H9 (cell line): Measurements from ENCODE around the gene RBM7. TPM values are rescaled to one million over a fixed set of nuclear protein-coding genes. Genes with fewer than 3 reads are reported as not detected.

Experiments used
- DNase-seq: peaks from one replicate; pipeline ENCODE4 v3.0.0-alpha.2; 2017
- H2AFZ ChIP-seq: one replicate; pipeline ENCODE4 v1.6.1; 2013; ENCODE audit warnings: mild to moderate bottlenecking, low read length, control low read depth, moderate library complexity
- H2AK5ac ChIP-seq: 2 replicates; pipeline ENCODE4 v1.6.1; 2013; ENCODE audit warnings: low read length, control low read depth, mixed read lengths; ENCODE audit not compliant: insufficient read length
- H2BK120ac ChIP-seq: one replicate; pipeline ENCODE4 v1.6.1; 2013; ENCODE audit warnings: low read depth, mild to moderate bottlenecking, low read length, control low read depth, inconsistent platforms; ENCODE audit not compliant: poor library complexity, severe bottlenecking
- H2BK12ac ChIP-seq: 2 replicates; pipeline ENCODE4 v1.6.1; 2013; ENCODE audit warnings: low read length, control low read depth, mixed read lengths, low read depth; ENCODE audit not compliant: insufficient read length
- H2BK15ac ChIP-seq: 2 replicates; pipeline ENCODE4 v1.6.1; 2013; ENCODE audit warnings: low read depth, low read length, control low read depth
- H2BK20ac ChIP-seq: one replicate; pipeline ENCODE4 v1.6.1; 2013; ENCODE audit warnings: low read depth, mild to moderate bottlenecking, low read length, control low read depth, inconsistent platforms; ENCODE audit not compliant: poor library complexity, severe bottlenecking
- H2BK5ac ChIP-seq: 2 replicates; pipeline ENCODE4 v1.6.1; 2013; ENCODE audit warnings: low read length, control low read depth, mixed read lengths; ENCODE audit not compliant: insufficient read length
- H3K14ac ChIP-seq: 2 replicates; pipeline ENCODE4 v1.6.1; 2013; ENCODE audit warnings: low read length, control low read depth; ENCODE audit not compliant: insufficient read depth
- H3K18ac ChIP-seq: 2 replicates; pipeline ENCODE4 v1.6.1; 2013; ENCODE audit warnings: low read depth, mild to moderate bottlenecking, mixed read lengths, low read length, control low read depth; ENCODE audit not compliant: insufficient read length
- H3K23ac ChIP-seq: 2 replicates; pipeline ENCODE4 v1.6.1; 2013; ENCODE audit warnings: low read length, control low read depth, mixed read lengths, low read depth; ENCODE audit not compliant: insufficient read length
- H3K23me2 ChIP-seq: 2 replicates; pipeline ENCODE4 v1.6.1; 2013; ENCODE audit warnings: low read depth, mild to moderate bottlenecking, mixed read lengths, low read length, control low read depth; ENCODE audit not compliant: insufficient read length, poor library complexity, severe bottlenecking
- H3K27ac ChIP-seq: 2 replicates; pipeline ENCODE4 v1.5.1; 2013; ENCODE audit warnings: low read length, control low read depth, mixed read lengths, low read depth; ENCODE audit not compliant: insufficient read length
- H3K27me3 ChIP-seq: 2 replicates; pipeline ENCODE4 v1.6.1; 2013; ENCODE audit warnings: low read length, control low read depth, inconsistent platforms; ENCODE audit not compliant: insufficient read depth
- H3K4ac ChIP-seq: 2 replicates; pipeline ENCODE4 v1.6.1; 2013; ENCODE audit warnings: low read depth, mild to moderate bottlenecking, control low read depth, inconsistent platforms, low read length, moderate library complexity
- H3K4me1 ChIP-seq: 2 replicates; pipeline ENCODE4 v1.6.1; 2013; ENCODE audit warnings: low read length, control low read depth, inconsistent platforms; ENCODE audit not compliant: insufficient read depth
- H3K4me2 ChIP-seq: 2 replicates; pipeline ENCODE4 v1.6.1; 2013; ENCODE audit warnings: low read length, control low read depth, mixed read lengths; ENCODE audit not compliant: insufficient read length, insufficient read depth
- H3K56ac ChIP-seq: 2 replicates; pipeline ENCODE4 v1.6.1; 2013; ENCODE audit warnings: low read depth, mild to moderate bottlenecking, mixed read lengths, low read length, control low read depth; ENCODE audit not compliant: insufficient read length
- H3K79me1 ChIP-seq: 2 replicates; pipeline ENCODE4 v1.6.1; 2013; ENCODE audit warnings: low read depth, mild to moderate bottlenecking, moderate library complexity, low read length, control low read depth, inconsistent platforms; ENCODE audit not compliant: insufficient read depth, poor library complexity, severe bottlenecking
- H3K79me2 ChIP-seq: 2 replicates; pipeline ENCODE4 v1.6.1; 2013; ENCODE audit warnings: low read length, control low read depth, inconsistent platforms; ENCODE audit not compliant: insufficient read depth
- H3K9ac ChIP-seq: 2 replicates; pipeline ENCODE4 v1.6.1; 2013; ENCODE audit warnings: low read length, control low read depth, mixed read lengths; ENCODE audit not compliant: insufficient read length; ENCODE audit errors: extremely low read depth
- H3K9me3 ChIP-seq: one replicate; pipeline ENCODE4 v1.6.1; 2013; ENCODE audit warnings: low read depth, low read length, inconsistent platforms; ENCODE audit not compliant: control insufficient read depth
- H3T11ph ChIP-seq: one replicate; pipeline ENCODE4 v1.6.1; 2013; ENCODE audit warnings: mild to moderate bottlenecking, low read length, control low read depth, inconsistent platforms
- H4K20me1 ChIP-seq: one replicate; pipeline ENCODE4 v1.6.1; 2013; ENCODE audit not compliant: control insufficient read depth, insufficient read length, insufficient read depth
- H4K5ac ChIP-seq: 2 replicates; pipeline ENCODE4 v1.6.1; 2013; ENCODE audit warnings: low read depth, mild to moderate bottlenecking, mixed read lengths, low read length, control low read depth; ENCODE audit not compliant: insufficient read length
- H4K8ac ChIP-seq: replicated peaks from 2 replicates; pipeline ENCODE4 v1.6.1; 2013; ENCODE audit warnings: low read length, control low read depth, mixed read lengths, low read depth; ENCODE audit not compliant: insufficient read length
- H4K91ac ChIP-seq: 2 replicates; pipeline ENCODE4 v1.6.1; 2013; ENCODE audit warnings: low read depth, mild to moderate bottlenecking, moderate library complexity, mixed read lengths, low read length, control low read depth; ENCODE audit not compliant: insufficient read length
- H3K27ac Mint-ChIP-seq, 3 experiments: 2 replicates in 2 of 3; 3 replicates in 1 of 3; pipeline ENCODE4 v1.8.0; 2020 to 2021; ENCODE audit warnings: mixed read lengths in 3 of 3, mild to moderate bottlenecking in 1 of 3, moderate library complexity in 1 of 3
- H3K27me3 Mint-ChIP-seq: 2 replicates; pipeline ENCODE4 v1.8.0; 2021; ENCODE audit warnings: low read depth, mild to moderate bottlenecking, moderate library complexity, mixed read lengths
- H3K36me3 Mint-ChIP-seq, 3 experiments: 2 replicates in 2 of 3; 3 replicates in 1 of 3; pipeline ENCODE4 v1.8.0; 2020 to 2021; ENCODE audit warnings: low read depth in 3 of 3, mixed read lengths in 3 of 3; ENCODE audit not compliant: insufficient read depth in 1 of 3
- H3K4me1 Mint-ChIP-seq, 2 experiments: 2 replicates each; pipeline ENCODE4 v1.8.0; 2020; ENCODE audit warnings: mixed read lengths in 2 of 2
- H3K4me3 Mint-ChIP-seq, 2 experiments: 2 replicates in 1 of 2; 3 replicates in 1 of 2; pipeline ENCODE4 v1.8.0; 2020 to 2021; ENCODE audit warnings: mild to moderate bottlenecking in 2 of 2, mixed read lengths in 2 of 2, moderate library complexity in 1 of 2
- H3K9me3 Mint-ChIP-seq, 2 experiments: 2 replicates in 1 of 2; 3 replicates in 1 of 2; pipeline ENCODE4 v1.8.0; 2020; ENCODE audit warnings: mild to moderate bottlenecking in 2 of 2, mixed read lengths in 2 of 2, moderate library complexity in 1 of 2
- CTCF ChIP-seq: fragments of 200-600 bp; sonication (generic); conservative IDR thresholded peaks from 3 replicates; pipeline ENCODE4 v1.8.0; 2021; ENCODE audit warnings: antibody characterized with exemption, mild to moderate bottlenecking
- WGBS: extraction: QIAGEN DNeasy Blood & Tissue Kit; methylation state at CpG from one replicate; pipeline ENCODE4 v1.1.7; 2013; ENCODE audit warnings: missing lambda C conversion rate, low lambda C conversion rate, mixed read lengths; ENCODE audit not compliant: insufficient read length; ENCODE audit errors: extremely low coverage; 5-methylcytosine and 5-hydroxymethylcytosine counted together
- total RNA-seq: library from RNA; stranded (reverse); gene quantifications from 2 replicates; pipeline ENCODE4 v1.2.1, GENCODE V29; 2021

The RBM7 gene
- total RNA-seq, 1 experiment from 2014 or later: 56.4 TPM

- H3K9me3 Mint-ChIP-seq: no peaks in the 10 kb centered on the region
- DNase-seq: no peak
- Histone ChIP-seq H2BK12ac (no peak overlapping the region), H3K4me2 (peak overlapping the region; percentile 84), H3K9ac (peak overlapping the region; percentile 89), H2AFZ (no peak overlapping the region), H2BK120ac (no peak overlapping the region), H3K4ac (no peak overlapping the region), H3K79me1 (peaks cover 3% of the 10 kb centered on the region), H3K27me3 (no peaks in the 10 kb centered on the region), H4K20me1 (no peaks in the 10 kb centered on the region), H4K8ac (no peak overlapping the region), H3K14ac (no peak overlapping the region), H2BK5ac (no peak overlapping the region), H2BK20ac (no peak overlapping the region), H4K91ac (no peak overlapping the region), H3K9me3 (no peaks in the 10 kb centered on the region), H4K5ac (no peak overlapping the region), H3K23me2 (peaks cover 4% of the 10 kb centered on the region), H2BK15ac (no peak overlapping the region), H3K27ac (no peak overlapping the region), H3K79me2 (peaks cover 16% of the 10 kb centered on the region; the same call in 1 of the 2 replicates), H3K4me1 (no peaks in the 10 kb centered on the region), H2AK5ac (no peak overlapping the region), H3K23ac (no peak overlapping the region), H3K56ac (no peak overlapping the region), H3T11ph (no peak overlapping the region), H3K18ac (no peak overlapping the region)
- H3K27me3 Mint-ChIP-seq: no peaks in the 10 kb centered on the region
- peaks cover 16 to 36% (median 32%) of the 10 kb centered on the region in 3 experiments; a peak in 6 of 7 replicates for H3K36me3 Mint-ChIP-seq
- peak overlapping the region; percentile 94 to 98 for H3K4me3 Mint-ChIP-seq
- H3K4me1 Mint-ChIP-seq: peaks cover 38 to 40% of the 10 kb centered on the region in 2 experiments
- WGBS: no CpG with 5 or more reads among the region's 4 CpGs
- TF ChIP-seq CTCF: no peak
- H3K27ac Mint-ChIP-seq: peak overlapping the region; percentile 98 to 100 (median 100)
These were observed 845 bp downstream of the RBM7 start for GRCh38 chr11:114401311-114401710.
